HG02938 (cell line): ENCODE measurements around the gene DEAF1.

Experiments used
- ATAC-seq: cut with Tn5 transposase; IDR thresholded peaks from one replicate; pipeline ENCODE4 v1.9.1; 2021; ENCODE audit warnings: mild to moderate bottlenecking, moderate library complexity; ENCODE audit not compliant: unreplicated experiment

The DEAF1 gene

DNA sequence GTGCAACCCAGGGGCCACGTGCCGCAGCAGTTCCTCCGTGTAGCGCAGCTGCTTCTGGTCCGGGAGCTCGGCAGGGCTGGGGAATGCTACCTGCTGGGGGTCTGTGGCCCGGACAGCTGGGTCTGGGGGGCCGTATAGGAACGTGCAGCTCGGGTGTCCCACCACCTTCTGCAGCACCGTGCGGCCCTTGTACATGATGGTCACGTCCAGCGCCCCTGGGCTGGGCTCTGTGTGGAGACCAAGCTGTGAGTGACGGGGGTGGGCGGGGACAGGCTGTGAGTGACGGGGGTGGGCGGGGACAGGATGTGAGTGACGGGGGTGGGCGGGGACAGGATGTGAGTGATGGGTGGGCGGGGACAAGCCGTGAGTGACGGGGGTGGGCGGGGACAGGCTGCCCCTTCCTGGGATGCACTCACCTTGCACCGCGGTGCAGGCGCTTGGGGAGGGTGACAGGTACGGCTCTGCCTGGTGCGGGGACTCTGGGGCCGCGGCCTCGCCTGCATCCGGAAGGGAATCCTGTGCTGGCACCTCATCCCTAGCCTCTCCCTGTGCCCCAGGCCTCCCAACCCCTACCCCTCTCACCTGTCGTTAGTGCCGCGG, 81.6 kb downstream of the DEAF1 start:
- ATAC-seq: no peak

DNA sequence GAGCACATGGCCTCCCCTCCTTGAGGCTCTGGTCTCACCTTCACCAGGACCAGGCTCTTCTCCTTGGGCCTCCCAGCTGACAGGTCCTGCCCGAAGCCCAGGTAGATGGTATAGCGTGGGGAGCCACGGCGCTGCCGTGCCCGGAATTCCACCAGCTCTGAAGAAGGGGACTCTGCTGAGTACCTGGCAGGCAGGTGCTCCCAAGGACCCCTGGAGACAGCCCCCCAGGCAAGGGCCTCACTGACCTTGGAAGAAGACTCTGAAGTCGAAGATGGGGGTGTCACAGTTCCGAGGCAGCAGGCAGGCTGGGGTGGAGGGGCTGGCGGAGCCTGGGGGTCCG, 82.1 kb downstream of the DEAF1 start:
- ATAC-seq: no peak

DNA sequence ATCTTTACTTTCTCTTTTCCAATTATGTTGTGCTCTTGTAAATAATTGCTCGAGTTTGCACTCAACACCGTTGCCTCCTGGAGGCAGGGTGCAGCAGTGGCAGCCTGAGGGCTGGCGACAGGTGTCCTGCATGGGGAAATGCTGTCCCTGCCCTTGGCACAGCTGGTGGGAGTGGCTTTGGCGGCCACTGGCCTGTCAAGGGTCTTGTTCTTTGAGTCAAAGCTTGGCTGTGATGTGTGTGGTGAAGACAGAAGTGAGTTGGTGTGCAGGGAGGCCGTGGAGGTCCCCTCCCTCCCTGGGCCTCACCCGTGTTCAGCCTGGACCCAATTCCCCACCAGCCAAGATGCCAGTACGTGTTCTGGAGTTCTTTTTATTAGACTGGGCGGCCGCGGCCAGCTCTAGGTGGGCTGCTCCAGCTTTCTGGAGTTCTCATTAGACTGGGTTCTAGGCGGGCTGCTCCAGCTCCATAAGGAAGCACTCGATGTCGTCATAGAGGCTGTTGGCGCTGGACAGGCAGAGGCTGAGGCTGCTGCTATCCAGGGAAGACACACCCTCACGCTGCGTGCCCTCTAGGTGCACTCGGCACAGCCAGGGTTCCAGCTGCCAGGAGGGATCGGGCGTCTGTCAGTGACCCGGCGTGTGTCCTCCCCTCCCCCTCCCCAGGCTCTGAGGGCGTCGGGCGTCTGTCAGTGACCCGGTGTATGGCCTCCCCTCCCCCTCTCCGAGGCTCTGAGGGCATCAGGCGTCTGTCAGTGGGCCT, 82.6 kb downstream of the DEAF1 start:
- no peak for ATAC-seq

DNA sequence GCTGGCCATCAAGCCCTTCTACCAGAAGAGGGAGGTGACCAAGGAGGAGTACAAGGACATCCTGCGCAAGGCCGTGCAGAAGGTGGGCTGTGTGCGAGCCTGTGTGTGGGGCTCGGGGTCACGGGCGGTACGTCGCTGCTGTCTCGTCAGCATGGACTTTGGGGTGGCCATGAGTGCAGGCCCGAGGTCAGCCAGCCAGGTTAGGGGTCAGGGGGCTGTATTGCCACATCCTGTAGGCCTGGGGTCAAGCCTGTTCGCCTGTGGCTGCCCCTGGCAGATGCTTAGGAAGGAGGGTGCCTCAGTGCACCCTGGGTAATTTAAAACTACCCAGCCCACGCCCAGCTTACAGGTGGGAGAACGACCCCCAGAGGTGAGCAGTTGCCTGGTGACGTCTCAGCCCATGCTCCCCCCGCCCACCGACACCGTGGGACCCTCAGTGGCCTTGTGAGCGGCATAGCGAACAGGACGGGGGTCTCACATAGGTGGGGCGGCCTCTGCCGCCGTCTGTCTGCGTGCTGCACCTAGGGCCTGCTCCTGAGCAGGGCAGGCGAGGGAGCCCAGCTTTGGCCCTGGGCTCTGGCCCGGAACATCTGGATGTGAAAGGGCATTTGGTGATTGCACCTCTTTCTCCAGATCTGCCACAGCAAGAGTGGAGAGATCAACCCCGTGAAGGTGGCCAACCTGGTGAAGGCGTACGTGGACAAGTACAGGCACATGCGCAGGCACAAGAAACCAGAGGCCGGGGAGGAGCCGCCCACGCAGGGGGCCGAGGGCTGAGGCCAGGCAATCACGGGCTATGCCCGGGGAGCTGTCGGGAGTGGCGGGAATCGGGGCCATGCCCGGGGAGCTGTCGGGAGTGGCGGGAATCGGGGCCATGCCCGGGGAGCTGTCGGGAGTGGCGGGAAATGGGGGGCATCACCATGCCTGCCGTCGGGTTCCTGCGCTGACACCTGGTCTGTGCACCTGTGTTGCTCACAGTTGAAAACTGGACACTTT, 83.7 kb downstream of the DEAF1 start:
- ATAC-seq: no peak

DNA sequence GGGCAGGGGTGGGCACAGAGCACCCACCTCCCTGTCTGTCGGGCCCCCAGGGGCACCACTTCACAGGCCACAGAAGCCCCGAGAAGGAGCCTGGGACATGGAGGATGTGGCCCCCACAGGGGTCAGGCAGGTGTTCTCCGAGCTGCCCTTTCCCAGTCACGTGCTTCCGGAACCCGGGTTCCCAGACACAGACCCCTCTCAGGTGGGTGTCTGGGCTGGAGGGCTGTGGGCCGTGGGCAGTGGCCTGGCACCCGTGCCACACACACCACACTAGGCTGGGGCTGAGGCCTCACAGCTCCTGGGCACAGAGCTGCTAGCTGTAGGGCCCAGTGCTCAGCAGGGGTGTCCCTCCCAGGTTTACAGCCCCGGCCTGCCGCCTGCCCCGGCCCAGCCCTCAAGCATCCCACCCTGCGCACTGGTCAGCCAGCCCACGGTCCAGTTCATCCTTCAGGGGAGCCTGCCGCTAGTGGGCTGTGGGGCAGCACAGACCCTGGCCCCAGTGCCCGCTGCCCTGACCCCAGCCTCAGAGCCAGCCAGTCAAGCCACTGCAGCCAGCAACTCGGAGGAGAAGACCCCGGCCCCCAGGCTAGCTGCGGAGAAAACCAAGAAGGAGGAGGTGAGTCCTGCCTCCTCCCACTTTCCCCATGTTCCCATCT, 84.7 kb downstream of the DEAF1 start:
- no peak for ATAC-seq

DNA sequence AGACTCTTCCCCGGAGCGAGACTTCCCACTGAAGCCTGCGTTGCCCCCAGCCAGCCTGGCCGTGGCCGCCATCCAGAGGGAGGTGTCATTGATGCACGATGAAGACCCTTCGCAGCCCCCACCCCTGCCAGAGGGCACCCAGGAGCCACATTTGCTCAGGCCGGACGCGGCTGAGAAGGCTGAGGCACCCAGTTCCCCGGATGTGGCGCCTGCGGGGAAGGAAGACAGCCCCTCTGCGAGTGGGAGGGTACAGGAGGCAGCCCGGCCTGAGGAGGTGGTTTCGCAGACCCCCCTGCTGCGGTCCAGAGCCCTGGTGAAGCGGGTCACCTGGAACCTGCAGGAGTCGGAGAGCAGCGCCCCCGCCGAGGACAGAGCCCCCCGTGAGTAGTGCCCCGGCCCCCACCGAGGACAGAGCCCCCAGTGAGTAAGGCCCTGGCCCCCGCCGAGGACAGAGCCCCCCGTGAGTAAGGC, 85.6 kb downstream of the DEAF1 start:
- no peak for ATAC-seq

DNA sequence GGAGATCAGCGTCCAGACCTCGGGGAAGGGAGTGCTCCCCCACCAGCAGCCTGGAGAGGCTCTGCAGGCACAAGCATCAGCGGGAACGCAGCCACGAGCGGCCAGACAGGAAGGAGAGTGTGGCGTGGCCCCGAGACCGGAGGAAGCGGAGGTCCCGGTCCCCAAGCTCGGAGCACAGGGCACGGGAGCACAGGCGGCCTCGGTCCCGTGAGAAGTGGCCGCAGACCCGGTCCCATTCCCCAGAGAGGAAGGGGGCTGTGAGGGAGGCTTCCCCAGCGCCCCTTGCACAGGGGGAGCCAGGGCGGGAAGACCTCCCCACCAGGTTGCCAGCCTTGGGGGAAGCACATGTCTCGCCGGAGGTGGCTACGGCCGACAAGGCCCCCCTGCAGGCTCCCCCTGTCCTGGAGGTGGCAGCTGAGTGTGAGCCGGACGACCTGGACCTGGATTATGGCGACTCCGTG, 86.2 kb downstream of the DEAF1 start:
- ATAC-seq: no peak

DNA sequence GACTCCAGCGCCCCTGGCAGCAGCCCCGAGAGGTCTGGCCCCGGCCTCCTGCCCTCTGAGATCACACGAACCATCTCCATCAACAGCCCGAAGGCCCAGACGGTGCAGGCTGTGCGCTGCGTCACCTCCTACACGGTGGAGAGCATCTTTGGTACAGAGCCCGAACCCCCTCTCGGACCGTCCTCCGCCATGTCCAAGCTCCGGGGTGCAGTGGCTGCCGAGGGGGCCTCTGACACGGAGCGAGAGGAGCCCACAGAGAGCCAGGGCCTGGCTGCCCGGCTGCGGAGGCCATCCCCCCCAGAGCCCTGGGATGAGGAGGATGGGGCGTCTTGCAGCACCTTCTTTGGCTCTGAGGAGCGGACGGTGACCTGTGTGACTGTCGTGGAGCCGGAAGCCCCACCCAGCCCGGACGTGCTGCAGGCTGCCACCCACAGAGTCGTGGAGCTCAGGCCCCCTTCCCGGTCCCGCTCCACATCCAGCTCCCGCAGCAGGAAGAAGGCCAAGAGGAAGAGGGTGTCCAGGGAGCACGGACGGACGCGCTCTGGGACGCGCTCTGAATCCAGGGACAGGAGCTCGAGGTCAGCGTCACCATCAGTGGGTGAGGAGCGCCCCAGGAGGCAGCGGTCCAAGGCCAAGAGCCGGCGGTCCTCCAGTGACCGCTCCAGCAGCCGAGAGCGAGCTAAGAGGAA, 86.9 kb downstream of the DEAF1 start:
- no peak for ATAC-seq

DNA sequence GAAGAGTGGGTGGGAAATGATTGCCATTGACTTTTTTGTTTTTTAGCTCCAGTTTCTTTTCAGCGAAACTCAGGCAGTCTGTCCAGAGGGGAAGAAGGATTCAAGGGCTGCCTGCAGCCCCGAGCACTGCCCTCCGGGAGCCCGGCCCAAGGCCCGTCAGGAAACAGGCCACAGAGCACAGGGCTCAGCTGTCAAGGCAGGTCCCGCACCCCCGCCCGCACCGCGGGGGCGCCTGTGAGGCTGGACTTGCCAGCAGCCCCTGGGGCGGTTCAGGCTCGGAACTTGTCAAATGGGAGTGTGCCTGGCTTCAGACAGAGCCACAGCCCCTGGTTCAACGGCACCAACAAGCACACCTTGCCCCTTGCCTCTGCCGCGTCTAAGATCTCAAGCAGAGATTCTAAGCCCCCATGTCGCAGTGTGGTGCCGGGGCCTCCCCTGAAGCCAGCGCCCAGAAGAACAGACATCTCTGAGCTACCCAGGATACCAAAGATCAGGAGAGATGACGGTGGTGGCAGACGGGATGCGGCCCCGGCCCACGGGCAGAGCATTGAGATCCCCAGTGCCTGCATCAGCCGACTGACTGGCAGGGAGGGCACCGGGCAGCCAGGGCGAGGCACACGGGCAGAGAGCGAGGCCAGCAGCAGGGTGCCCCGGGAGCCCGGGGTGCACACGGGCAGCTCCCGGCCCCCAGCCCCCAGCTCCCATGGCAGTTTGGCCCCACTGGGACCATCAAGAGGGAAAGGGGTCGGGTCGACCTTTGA, 87.8 kb downstream of the DEAF1 start:
- ATAC-seq: no peak

DNA sequence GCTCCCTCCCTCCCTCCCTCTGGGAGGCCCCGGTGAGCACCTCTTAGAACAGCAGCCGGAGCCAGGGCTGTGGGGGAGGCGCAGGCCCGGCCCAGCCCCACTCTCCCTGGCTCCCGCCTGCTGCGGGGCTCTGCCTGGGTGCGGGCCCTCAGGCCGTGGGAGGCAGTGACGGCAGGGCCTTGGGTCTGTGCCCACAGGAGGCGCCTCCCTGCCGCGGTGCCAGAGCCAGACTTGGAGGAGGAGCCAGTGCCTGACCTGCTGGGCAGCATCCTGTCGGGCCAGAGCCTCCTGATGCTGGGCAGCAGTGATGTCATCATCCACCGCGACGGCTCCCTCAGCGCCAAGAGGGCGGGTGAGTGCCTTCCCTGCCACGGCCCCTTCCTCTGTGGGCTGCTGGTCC, 88.8 kb downstream of the DEAF1 start:
- ATAC-seq: no peak

DNA sequence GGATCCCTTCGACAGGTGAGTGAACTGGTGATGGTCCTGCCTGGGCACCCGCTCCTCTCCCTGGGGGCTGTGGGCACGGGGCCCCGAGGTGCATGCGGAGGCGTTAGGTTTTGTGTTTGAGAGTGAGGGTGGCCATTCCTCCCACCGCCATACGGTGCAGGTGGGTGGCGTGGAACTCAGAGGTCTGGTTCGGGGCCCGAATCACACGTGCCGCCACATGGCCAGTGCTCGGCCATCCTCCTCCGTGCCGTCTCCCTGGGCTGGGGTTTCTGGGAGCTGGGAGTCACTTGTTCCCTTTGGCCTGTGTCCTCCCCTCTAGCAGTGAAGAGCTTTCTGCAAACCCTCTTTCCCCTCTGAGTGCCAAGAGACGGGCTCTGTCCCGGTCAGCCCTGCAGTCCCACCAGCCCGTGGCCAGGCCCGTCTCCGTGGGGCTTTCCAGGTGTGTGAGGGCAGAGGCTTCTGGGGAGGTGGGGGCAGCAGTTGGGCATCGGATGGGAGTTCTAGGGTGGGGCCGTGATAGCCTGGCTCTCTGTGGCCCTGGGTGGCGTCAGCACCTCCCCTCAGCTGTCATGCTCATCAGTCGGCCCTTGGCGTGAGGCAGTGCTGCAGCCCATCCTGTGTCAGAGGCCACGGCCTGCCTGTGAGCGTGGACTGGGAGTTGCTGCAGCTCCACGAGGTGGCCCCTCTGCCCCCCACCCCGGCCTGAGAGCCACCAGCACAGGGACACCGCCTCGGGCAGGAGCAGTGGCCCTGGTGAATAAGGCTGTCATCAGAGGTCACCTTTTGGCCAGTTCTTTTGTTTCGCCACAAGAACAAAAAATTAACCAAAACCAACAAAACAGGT, 89.5 kb downstream of the DEAF1 start:
- ATAC-seq: no peak

DNA sequence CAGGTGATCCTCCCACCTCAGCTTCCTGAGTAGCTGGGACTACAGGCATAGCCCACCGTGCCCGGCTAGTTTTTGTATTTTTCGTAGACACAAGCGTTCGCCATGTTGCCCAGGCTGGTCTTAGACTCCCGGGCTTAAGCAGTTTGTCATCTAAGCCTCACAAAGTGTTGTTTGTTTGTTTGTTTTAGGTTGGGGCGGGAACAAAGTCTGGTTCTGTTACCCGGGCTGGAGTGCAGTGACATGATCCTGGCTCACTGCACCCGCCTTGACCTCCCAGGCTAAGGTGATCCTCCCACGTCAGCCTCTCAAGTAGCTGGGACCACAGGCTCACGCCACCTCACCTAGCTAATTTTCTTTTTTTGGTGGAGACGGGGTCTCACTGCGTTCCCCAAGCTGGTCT, 91.9 kb downstream of the DEAF1 start:
- ATAC-seq: no peak

DNA sequence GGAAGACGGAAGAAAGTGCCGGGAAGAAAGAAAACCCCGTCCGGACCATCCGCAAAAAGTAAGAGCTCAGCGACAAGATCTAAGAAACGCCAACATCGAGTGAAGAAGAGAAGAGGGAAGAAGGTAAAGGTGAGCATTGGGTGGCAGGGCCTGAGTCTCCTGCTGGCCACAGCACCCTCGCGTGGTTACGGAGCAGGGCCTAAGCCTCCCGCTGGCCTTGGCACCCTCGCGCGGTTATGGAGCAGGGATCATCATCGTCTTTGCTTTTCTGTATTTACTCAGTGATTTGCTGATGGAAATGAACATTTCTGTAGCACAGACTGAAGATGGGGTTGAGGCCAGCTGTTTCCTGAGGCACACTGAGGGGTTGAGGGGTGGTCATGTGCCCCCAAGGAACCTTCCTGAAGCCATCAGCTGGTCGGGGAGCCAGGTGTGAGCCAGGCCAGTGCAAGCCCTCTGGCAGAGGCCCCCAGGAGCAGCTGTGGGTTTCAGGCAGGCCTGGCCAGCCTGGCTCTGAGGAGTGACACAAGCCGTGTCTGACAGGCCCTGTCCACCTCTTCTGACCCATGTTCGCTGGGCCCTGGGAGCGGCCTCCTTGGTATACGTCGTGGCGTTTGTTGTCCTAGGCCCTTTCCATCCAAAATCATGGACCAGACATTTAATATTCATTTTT, 93.3 kb downstream of the DEAF1 start:
- no peak for ATAC-seq

DNA sequence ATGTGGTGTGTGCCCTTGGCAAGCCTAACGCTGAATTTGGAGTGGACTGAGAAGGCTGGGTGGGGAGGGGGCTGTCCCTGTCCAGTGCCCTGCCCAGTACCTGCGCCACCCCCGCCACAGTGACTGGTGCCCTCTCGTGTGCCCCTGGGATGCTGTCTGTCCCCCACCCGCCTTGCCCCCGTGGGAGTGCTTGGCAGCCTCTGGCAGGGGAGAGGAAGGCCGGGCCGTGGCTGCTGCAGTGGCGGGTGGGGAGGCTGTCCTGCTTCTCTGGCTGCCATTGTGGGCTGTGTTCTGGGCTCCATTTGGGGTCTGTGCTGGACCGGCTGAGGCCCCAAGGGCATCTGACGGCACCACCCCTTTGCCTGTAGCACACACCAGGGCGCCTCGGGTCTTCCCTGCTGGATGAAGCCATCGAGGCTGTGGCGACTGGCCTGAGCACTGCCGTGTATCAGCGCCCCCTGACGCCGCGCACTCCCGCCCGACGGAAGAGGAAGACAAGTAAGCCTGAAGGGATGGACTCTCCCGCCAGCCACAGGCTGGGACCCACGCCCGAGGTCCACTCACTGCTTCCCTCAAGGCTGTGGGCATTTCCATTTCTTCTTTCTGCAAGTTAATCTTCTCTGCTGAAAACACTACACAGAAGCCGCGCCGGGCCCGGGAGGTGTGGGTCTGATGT, 96.9 kb downstream of the DEAF1 start:
- no peak for ATAC-seq

DNA sequence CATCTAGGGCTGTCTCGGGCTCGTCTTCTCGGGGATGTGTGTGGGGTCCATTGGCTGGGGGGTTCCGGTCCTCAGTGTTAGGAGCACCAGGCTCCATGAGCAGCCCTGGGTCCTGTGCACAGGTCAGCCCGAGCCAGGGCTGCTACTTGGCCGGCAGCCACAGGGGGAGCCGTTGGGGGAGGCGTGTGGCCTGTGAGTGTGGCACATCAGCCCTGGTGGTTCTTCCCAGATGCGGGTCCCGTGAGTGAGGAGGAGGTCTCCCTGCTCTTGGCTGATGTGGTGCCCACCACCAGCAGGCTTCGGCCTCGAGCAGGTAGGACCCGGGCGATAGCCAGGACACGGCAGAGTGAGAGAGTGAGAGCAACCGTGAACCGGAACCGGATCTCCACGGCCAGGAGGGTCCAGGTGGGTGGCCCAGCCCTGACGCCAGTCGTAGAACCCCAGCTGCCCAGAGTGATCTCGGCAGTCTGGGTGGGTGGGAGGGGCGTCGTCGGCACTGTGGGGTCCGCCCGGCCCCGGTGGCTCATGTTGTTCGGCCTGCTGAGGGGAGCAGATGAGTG, 97.8 kb downstream of the DEAF1 start:
- no peak for ATAC-seq

DNA sequence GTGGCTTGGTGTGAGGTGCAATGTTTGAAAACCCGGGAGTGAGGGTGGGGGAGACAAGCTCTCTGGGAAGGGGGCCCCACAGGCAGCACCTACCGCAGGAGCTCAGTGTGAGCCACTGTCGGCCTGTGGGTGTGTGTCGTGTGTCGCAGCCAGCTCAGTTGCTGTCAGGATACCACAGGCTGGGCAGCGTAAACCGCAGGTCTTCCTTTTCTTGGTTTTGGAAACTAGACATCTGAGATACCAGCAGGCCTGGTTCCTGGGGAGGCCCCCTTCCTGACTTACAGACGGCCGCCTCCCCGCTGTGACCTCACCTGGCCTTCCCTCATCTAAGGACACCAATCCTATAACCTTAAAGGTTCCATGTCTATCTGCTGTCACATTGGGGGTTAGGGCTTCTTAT, 98.6 kb downstream of the DEAF1 start:
- no peak for ATAC-seq

DNA sequence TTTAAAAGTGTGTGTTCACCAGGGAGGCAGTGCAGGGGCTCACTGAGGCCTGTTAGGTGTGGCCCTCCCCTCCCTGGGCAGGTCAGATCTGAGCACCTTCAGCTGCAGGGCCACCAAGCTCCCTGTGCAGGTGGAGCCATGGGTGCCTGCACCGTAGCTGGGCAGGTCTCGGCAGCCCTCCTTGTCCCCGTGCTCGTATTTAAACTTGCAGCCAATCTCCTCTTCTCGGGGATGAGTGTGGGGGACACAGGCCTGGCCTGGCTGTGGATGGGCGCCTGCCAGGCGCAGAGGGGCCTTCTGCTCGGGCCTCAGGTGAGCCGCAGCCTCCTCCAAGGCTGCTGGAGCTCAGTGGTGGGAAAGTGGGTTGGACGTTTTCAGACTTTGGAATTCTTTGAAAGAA, 99.6 kb downstream of the DEAF1 start:
- no peak for ATAC-seq
